HepG2 (cell line): ENCODE measurements around the gene PRKAG1. TPM values are rescaled to one million over a fixed set of nuclear protein-coding genes. Genes with fewer than 3 reads are reported as not detected.

Source experiments
- CHCHD3 ChIP-seq: sonication (generic); formaldehyde crosslinking; IDR thresholded peaks from 2 replicates; pipeline ENCODE4 v1.8.0; 2022; ENCODE audit warnings: mild to moderate bottlenecking, missing genetic modification reagents, moderate library complexity
- KDM2A ChIP-seq: sonication (generic); formaldehyde crosslinking; IDR thresholded peaks from 2 replicates; pipeline ENCODE4 v1.4.0; 2020; ENCODE audit warnings: low read depth, missing genetic modification reagents, borderline replicate concordance
- PCBP1 ChIP-seq: fragments of 200-400 bp; formaldehyde crosslinking; IDR thresholded peaks from 2 replicates; pipeline ENCODE4 v1.6.1; 2017; ENCODE audit warnings: mild to moderate bottlenecking, low read depth, low read length, borderline replicate concordance
- POLR2AphosphoS2 ChIP-seq: IDR thresholded peaks from 2 replicates; pipeline ENCODE4 v1.6.1; 2011; ENCODE audit warnings: low read depth, low read length, improper control_type of control experiment
- SOX5 ChIP-seq: IDR thresholded peaks from 2 replicates; pipeline ENCODE4 v1.6.1; 2016; ENCODE audit warnings: borderline replicate concordance
- ZNF335 ChIP-seq: sonication (generic); formaldehyde crosslinking; IDR thresholded peaks from 2 replicates; pipeline ENCODE4 v1.4.0; 2020; ENCODE audit warnings: missing genetic modification reagents
- ZNF33A ChIP-seq: sonication (generic); formaldehyde crosslinking; IDR thresholded peaks from 2 replicates; pipeline ENCODE4 v1.5.1; 2020; ENCODE audit warnings: missing genetic modification reagents, mild to moderate bottlenecking, moderate library complexity, borderline replicate concordance
- ZNF557 ChIP-seq: sonication (generic); formaldehyde crosslinking; IDR thresholded peaks from 2 replicates; pipeline ENCODE4 v1.4.0; 2020; ENCODE audit warnings: missing genetic modification reagents
- polyA plus RNA-seq, 8 experiments: library from polyadenylated mRNA; depleted of rRNA in 3 of 8; stranded (reverse) in 7 of 8; unstranded in 1 of 8; fragments of >200 nt; fragmentation: Illumina TruSeq in 4 of 8; extraction: Trizol in 4 of 8; gene quantifications; 2 replicates each; pipeline versions ENCODE4 v1.2.1 to v1.2.3, GENCODE V29; 2011 to 2016; ENCODE audit warnings: low read depth in 4 of 8, missing spikeins in 1 of 8, mixed read lengths in 1 of 8; ENCODE audit not compliant: insufficient read depth in 1 of 8
- total RNA-seq, 5 experiments: library from RNA; depleted of rRNA; stranded (reverse); fragments of >200 nt; fragmentation: Illumina TruSeq; extraction: Trizol; gene quantifications; 2 replicates each; pipeline ENCODE4 v1.2.3, GENCODE V29; 2016; ENCODE audit warnings: low read depth in 1 of 5
- TF ChIP-seq, protein P1 (sequence below): sonication (generic); formaldehyde crosslinking; IDR thresholded peaks from 2 replicates; pipeline ENCODE4 v1.4.0; 2020; ENCODE audit warnings: mild to moderate bottlenecking, low read depth, missing genetic modification reagents
- TF ChIP-seq, protein P2 (sequence below): sonication (generic); formaldehyde crosslinking; IDR thresholded peaks from 2 replicates; pipeline ENCODE4 v1.9.0; 2022; ENCODE audit warnings: low read depth, missing genetic modification reagents
- TF ChIP-seq, protein P3 (sequence below): sonication (generic); formaldehyde crosslinking; IDR thresholded peaks from 2 replicates; pipeline ENCODE4 v1.5.0; 2020; ENCODE audit warnings: mild to moderate bottlenecking, missing genetic modification reagents, borderline replicate concordance
- TF ChIP-seq, protein P4 (sequence below): sonication (generic); formaldehyde crosslinking; IDR thresholded peaks from 2 replicates; pipeline ENCODE4 v1.4.0; 2020; ENCODE audit warnings: missing genetic modification reagents, mild to moderate bottlenecking, borderline replicate concordance
- TF ChIP-seq, protein P5 (sequence below): IDR thresholded peaks from 2 replicates; pipeline ENCODE4 v1.6.1; 2018; ENCODE audit warnings: missing genetic modification reagents

The PRKAG1 gene
- total and polyA plus RNA-seq, 2 of the 13 experiments (the other 11 are each of a cell fraction or from before 2014, with no cell fraction given) = 26.1 to 32.8 TPM

DNA sequence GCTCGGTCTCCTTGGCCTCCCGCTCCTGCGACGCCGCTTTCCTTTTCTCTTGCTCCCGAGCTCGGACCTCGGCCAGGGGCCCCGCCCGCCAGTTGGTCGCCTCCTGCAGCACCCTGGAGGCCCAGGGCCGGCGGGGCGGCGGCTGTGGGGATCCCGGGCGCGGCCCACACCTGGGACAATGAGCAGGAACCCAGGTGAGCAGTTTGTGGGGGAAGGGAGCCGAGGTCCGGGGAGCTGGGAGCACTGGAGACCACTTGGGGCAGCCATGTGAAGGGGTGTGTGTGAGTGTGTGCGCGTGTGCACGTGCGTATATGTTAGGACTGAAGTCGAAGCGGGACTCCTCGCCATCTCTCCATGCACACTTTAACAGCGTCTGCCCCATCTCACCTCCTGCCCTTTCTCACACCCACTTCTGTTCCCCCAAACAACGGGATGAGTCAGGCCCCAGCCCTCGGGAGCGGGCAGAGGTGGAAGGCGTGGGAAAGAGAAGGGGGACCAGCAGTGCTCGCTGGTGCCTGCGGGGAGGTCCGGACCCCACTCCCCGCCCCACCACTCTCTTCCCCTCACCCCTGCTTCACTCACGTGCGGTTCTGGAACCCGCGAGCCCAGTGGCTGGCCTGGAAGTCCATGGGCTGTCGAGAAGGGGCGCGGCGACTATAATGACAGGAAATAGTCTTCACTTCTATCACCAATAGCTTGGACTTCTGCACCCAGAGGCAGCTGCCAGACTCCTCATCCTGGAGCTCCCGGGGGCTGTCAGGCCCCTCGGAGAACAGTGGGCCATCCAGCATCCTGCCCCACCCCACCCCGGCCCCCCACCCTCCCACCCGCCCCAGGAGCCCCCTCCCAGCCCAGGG lies 19.9 kb downstream of the PRKAG1 start (continued):
- TF ChIP-seq, protein P1, sequence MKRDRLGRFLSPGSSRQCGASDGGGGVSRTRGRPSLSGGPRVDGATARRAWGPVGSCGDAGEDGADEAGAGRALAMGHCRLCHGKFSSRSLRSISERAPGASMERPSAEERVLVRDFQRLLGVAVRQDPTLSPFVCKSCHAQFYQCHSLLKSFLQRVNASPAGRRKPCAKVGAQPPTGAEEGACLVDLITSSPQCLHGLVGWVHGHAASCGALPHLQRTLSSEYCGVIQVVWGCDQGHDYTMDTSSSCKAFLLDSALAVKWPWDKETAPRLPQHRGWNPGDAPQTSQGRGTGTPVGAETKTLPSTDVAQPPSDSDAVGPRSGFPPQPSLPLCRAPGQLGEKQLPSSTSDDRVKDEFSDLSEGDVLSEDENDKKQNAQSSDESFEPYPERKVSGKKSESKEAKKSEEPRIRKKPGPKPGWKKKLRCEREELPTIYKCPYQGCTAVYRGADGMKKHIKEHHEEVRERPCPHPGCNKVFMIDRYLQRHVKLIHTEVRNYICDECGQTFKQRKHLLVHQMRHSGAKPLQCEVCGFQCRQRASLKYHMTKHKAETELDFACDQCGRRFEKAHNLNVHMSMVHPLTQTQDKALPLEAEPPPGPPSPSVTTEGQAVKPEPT (CRISPR knock-in tag) = 0 out of 2 replicates have a peak, but pooled peaks have one; percentile 31
- TF ChIP-seq, protein P2, sequence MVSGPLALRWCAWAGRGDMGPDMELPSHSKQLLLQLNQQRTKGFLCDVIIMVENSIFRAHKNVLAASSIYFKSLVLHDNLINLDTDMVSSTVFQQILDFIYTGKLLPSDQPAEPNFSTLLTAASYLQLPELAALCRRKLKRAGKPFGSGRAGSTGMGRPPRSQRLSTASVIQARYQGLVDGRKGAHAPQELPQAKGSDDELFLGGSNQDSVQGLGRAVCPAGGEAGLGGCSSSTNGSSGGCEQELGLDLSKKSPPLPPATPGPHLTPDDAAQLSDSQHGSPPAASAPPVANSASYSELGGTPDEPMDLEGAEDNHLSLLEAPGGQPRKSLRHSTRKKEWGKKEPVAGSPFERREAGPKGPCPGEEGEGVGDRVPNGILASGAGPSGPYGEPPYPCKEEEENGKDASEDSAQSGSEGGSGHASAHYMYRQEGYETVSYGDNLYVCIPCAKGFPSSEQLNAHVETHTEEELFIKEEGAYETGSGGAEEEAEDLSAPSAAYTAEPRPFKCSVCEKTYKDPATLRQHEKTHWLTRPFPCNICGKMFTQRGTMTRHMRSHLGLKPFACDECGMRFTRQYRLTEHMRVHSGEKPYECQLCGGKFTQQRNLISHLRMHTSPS (CRISPR knock-in tag) = 0 out of 2 replicates have a peak, but pooled peaks have one; percentile 54
- TF ChIP-seq ZNF335 (no peak), ZNF33A (no peak), ZNF557 (CRISPR knock-in tag) (0 out of 2 replicates have a peak, but pooled peaks have one; percentile 43), CHCHD3 (CRISPR knock-in tag) (no peak), POLR2AphosphoS2 (no peak), SOX5 (CRISPR knock-in tag) (no peak), PCBP1 (peak; percentile 71; the same call in 1 of the 2 replicates), KDM2A (peak; percentile 27; the same call in 1 of the 2 replicates)
- TF ChIP-seq, protein P3, sequence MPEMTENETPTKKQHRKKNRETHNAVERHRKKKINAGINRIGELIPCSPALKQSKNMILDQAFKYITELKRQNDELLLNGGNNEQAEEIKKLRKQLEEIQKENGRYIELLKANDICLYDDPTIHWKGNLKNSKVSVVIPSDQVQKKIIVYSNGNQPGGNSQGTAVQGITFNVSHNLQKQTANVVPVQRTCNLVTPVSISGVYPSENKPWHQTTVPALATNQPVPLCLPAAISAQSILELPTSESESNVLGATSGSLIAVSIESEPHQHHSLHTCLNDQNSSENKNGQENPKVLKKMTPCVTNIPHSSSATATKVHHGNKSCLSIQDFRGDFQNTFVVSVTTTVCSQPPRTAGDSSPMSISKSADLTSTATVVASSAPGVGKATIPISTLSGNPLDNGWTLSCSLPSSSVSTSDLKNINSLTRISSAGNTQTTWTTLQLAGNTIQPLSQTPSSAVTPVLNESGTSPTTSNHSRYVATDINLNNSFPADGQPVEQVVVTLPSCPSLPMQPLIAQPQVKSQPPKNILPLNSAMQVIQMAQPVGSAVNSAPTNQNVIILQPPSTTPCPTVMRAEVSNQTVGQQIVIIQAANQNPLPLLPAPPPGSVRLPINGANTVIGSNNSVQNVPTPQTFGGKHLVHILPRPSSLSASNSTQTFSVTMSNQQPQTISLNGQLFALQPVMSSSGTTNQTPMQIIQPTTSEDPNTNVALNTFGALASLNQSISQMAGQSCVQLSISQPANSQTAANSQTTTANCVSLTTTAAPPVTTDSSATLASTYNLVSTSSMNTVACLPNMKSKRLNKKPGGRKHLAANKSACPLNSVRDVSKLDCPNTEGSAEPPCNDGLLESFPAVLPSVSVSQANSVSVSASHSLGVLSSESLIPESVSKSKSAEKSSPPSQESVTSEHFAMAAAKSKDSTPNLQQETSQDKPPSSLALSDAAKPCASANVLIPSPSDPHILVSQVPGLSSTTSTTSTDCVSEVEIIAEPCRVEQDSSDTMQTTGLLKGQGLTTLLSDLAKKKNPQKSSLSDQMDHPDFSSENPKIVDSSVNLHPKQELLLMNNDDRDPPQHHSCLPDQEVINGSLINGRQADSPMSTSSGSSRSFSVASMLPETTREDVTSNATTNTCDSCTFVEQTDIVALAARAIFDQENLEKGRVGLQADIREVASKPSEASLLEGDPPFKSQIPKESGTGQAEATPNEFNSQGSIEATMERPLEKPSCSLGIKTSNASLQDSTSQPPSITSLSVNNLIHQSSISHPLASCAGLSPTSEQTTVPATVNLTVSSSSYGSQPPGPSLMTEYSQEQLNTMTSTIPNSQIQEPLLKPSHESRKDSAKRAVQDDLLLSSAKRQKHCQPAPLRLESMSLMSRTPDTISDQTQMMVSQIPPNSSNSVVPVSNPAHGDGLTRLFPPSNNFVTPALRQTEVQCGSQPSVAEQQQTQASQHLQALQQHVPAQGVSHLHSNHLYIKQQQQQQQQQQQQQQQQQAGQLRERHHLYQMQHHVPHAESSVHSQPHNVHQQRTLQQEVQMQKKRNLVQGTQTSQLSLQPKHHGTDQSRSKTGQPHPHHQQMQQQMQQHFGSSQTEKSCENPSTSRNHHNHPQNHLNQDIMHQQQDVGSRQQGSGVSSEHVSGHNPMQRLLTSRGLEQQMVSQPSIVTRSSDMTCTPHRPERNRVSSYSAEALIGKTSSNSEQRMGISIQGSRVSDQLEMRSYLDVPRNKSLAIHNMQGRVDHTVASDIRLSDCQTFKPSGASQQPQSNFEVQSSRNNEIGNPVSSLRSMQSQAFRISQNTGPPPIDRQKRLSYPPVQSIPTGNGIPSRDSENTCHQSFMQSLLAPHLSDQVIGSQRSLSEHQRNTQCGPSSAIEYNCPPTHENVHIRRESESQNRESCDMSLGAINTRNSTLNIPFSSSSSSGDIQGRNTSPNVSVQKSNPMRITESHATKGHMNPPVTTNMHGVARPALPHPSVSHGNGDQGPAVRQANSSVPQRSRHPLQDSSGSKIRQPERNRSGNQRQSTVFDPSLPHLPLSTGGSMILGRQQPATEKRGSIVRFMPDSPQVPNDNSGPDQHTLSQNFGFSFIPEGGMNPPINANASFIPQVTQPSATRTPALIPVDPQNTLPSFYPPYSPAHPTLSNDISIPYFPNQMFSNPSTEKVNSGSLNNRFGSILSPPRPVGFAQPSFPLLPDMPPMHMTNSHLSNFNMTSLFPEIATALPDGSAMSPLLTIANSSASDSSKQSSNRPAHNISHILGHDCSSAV (CRISPR knock-in tag) = no peak; the same call in 1 of the 2 replicates
- TF ChIP-seq, protein P4, sequence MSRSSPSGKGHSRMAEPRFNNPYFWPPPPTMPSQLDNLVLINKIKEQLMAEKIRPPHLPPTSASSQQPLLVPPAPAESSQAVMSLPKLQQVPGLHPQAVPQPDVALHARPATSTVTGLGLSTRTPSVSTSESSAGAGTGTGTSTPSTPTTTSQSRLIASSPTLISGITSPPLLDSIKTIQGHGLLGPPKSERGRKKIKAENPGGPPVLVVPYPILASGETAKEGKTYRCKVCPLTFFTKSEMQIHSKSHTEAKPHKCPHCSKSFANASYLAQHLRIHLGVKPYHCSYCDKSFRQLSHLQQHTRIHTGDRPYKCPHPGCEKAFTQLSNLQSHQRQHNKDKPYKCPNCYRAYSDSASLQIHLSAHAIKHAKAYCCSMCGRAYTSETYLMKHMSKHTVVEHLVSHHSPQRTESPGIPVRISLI (CRISPR knock-in tag) = no peak
- TF ChIP-seq, protein P5, sequence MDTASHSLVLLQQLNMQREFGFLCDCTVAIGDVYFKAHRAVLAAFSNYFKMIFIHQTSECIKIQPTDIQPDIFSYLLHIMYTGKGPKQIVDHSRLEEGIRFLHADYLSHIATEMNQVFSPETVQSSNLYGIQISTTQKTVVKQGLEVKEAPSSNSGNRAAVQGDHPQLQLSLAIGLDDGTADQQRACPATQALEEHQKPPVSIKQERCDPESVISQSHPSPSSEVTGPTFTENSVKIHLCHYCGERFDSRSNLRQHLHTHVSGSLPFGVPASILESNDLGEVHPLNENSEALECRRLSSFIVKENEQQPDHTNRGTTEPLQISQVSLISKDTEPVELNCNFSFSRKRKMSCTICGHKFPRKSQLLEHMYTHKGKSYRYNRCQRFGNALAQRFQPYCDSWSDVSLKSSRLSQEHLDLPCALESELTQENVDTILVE = no peak; the same call in 1 of the 2 replicates
